Measurements from ENCODE around the gene NOTCH1. TPM values are rescaled to one million over a fixed set of nuclear protein-coding genes. Genes with fewer than 3 reads are reported as not detected.
"Not testable (repeated sequence)": the region's sequence is repeated elsewhere in the genome, so short reads cannot be mapped to it uniquely, and the experiment has no call there.

NOTCH1 gene
- total RNA-seq, 1 donor from 2014 or later: 23.1 TPM

GRCh38 chr9:136578915-136579649 lies 33.2 kb upstream of the NOTCH1 start:
- DNase-seq (ENCODE audit: low spot score): no peak

DNA sequence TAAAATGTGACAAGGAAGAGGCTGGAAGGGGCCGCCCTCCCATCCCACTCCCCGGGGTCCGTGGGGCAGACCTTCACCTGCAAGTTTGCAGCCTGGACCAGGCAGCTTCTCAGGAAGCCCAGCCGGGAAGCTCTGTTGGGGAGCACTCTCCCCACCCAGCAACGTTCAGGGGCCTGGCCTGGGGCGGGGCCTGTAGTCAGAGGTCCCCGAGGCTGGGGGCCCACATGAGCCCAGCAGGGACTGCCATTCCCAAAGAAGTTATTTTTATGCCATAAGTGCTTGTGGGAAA lies 32.7 kb upstream of the NOTCH1 start:
- DNase-seq (ENCODE audit: low spot score): no peak

DNA sequence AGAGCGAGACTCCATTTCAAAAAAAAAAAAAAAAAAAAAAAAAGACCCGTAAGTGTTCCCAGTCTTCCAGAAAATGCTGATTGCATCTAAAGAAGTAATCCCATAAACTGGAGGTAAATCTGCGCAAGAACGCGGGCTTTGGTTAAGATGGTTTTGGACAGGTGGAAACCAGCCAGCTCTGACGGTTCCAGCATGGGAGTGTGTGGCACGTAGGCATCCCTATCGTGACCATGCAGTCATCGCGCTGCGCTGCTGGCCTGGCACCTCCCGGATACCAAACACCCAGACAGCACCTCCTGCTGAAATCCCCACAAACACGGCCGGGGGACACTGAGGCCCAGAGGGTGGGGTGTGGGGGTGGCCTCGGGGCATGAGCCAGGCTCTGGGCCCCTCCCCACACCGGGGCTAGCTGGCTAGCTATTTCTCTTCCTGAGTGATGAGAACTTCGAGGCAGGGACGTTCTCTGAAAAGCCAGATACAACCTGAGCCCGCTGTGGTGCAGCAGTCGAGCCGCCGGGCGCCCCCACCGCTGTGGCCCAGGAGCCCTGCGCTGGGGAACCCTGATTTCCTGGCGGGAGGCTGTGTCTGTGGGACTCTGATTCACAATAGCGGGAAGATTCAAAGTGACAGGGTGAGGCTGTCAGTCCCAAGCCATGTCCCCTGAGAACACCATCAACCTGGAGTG lies 32.2 kb upstream of the NOTCH1 start:
- no peak for DNase-seq (ENCODE audit: low spot score)

DNA sequence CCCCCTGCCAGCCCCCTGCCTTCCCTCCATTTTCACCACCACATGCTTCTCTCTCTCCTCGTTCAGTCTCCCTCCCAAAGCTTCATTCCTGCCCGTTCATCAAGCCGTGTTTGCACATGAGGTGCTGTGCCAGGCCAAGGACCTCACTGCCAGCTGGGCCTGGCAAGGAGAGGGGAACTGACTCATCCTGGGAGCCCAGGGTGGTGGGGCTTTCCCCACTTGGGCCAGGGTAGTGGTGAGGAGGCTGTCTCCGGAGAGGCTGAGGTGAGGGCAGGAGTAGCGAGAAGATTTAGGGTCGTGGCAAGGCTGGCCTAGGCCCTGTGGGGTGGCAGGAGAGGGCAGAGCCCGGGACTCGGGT lies 30.4 kb upstream of the NOTCH1 start:
- no peak for DNase-seq (ENCODE audit: low spot score)

GRCh38 chr9:136575626-136576268 lies 29.9 kb upstream of the NOTCH1 start:
- no peak for DNase-seq (ENCODE audit: low spot score)

DNA sequence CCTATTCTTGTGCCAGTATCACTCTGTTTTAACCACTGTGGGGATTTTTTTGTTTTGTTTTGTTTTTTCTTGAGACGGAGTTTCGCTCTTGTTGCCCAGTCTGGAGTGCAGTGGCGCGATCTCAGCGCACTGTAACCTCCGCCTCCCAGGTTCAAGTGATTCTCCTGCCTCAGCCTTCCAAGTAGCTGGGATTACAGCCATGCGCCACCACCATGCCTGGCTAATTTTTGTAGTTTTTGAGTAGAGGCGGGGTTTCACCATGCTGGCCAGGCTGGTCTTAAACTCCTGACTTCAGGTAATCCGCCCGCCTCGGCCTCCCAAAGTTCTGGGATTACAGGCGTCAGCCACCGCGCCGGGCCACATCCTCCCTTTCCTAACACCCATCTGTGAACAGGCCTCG lies 28.8 kb upstream of the NOTCH1 start:
- not testable (repeated sequence) for DNase-seq (ENCODE audit: low spot score)

DNA sequence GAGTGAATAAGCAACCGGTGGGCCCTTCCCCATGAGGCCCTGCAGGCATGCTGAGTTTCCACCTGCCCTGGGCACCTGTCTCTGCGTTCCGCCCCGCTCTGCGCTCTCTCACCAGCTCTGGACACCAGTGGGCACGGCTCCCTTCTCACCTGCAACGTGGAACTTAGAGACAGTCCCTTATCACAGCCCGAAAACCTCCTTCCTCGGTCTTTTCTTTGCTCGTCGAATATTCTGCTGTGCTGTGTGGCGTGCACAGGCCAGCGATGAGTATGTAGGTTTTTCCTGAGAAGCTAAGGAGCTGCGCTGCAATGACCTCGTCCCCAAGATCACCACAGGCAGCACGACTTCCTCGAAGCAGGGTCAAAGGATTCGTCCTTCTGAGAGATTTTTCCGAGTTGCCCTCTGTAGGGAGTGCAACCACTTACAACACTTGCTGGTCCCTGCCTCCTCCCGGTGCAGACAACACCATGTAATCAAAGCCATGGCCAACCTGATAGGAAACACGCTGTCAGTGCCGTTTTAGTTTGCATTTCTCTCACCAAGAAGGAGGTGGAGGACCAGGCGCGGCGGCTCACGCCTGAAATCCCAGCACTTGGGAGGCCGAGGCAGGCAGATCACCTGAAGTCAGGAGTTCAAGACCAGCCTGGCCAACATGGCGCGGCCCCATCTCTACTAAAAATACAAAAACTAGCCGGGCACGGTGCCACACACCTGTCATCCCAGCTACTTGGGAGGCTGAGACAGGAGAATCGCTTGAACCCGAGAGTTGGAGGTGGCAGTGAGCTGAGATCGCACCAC lies 27.2 kb upstream of the NOTCH1 start:
- DNase-seq (ENCODE audit: low spot score): no peak

DNA sequence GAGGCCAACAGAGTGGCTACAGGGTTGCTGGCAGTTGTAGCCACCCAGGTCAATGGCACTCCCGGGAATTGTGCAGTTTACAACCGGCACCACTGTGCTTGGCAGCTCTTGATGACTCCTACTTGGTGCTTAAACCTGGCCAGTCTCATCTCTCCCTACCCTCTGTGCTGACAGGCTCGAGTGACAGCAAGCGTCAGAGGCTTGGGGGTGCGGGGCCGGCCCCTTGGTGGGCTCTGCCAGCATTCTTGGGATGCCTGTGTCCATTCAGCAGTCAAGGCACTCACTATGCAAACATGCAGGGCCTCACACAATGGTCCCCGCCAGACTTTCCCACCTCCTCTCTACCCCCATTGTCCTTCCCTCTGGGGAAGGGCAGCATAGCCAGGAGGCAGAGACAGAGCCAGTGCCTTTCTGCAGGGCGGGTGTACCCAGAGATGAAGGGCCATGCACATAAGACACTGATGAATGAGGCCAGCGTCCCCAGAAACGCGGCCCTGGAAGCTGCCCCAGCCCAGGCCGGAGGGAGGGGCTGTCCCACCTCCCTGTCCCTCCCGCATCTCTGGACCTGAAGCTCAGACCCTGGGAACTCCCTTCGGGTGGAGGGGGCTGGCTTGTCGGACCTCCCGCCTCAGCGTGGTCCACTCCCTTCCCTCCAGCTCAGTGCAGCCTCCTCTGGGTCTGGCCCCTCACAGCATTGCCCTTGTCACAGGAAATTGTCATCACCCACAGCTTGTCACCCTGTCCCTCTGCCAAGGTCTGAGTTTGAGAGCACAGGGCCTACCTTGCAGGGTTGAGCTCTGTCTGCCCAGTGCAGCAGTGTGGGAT lies 26.4 kb upstream of the NOTCH1 start:
- DNase-seq (ENCODE audit: low spot score): peak; percentile 70

DNA sequence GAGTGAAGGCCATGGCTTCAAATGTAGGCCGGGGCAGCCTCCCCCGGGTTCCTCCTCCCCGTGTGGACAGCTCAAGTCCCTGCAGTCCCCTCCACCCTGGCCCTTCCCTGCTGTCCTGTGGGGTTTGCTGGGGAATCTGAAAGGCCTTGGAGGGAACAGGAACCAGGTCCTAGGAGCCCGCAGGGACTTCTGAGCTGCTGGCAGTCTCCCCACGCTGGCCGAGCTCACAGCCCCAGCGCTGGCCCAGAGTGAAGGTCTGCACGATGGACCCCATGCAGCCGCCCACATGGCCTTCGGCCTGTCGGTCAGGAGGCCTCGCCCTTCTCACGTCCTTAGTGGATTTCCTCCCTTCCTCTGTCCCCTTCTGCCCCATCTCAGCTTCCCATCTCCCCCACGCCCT lies 25.7 kb upstream of the NOTCH1 start:
- no peak for DNase-seq (ENCODE audit: low spot score)

- DNase-seq (ENCODE audit: low spot score): no peak
Measured at GRCh38 chr9:136570916-136571315, 25.1 kb upstream of the NOTCH1 start.

GRCh38 chr9:136570191-136570845 lies 24.5 kb upstream of the NOTCH1 start:
- DNase-seq (ENCODE audit: low spot score): no peak

GRCh38 chr9:136569526-136570148 lies 23.8 kb upstream of the NOTCH1 start:
- no peak for DNase-seq (ENCODE audit: low spot score)

DNA sequence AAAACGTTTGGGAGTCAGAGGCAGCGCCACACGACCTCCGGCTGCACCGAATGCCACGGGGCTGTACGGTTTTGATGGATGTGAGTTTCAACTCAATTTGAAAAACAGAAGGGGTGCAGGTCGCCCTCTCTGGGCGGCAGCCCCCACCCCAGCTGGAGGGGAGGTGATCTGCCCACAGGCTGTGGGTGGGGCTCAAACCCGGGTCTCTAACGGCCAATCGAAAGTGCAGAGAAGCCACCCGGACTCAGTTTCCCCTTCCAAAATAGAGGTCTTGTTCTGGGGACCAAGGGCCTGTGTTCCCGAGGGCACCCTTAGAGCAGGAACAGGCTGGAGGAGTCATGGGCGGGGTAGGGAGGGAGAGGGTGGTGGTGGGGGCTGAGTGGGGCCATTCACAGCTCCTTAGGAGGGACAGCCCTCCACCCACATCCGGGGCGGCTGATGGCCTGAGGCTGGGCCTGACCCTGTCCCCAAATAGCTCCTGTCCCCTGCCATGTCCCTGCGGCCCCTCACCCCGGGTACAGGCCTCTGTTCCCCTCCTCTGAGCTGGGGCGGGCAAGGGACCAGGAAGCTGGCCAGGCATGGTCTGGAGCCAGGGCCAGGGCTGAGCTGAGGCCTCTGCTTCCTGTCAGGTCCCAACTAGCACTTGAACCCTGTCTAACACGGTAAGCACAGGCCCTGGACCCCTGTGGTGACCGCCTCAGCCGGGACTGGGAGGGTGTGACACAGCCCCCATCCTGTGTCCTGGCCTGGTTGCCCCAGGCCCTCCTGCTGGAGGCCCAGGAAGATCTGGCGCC lies 22.6 kb upstream of the NOTCH1 start:
- no peak for DNase-seq (ENCODE audit: low spot score)

GRCh38 chr9:136567651-136568287 lies 21.9 kb upstream of the NOTCH1 start:
- DNase-seq (ENCODE audit: low spot score): peak; percentile 93

- DNase-seq (ENCODE audit: low spot score): no peak
Measured at GRCh38 chr9:136566901-136567300, 21.1 kb upstream of the NOTCH1 start.

DNA sequence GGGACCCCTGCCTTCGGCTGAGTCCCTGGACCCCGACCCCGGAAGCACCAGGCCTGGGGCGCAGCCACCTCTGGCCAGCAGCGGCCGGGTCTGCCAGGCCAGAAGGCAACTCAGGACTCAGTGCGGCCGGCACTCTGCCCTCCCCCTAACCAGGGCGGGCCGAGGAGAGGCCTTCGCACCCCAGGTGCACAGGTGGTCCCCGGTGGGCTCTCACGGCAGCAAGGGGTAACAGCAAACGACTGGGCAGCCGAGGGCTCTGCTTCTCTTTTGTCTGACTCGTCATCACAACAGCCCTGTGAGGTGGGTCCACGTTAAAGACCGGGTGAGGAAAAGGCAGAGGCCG lies 20.7 kb upstream of the NOTCH1 start:
- no peak for DNase-seq (ENCODE audit: low spot score)

GRCh38 chr9:136565715-136566552 lies 20.1 kb upstream of the NOTCH1 start:
- no peak for DNase-seq (ENCODE audit: low spot score)

DNA sequence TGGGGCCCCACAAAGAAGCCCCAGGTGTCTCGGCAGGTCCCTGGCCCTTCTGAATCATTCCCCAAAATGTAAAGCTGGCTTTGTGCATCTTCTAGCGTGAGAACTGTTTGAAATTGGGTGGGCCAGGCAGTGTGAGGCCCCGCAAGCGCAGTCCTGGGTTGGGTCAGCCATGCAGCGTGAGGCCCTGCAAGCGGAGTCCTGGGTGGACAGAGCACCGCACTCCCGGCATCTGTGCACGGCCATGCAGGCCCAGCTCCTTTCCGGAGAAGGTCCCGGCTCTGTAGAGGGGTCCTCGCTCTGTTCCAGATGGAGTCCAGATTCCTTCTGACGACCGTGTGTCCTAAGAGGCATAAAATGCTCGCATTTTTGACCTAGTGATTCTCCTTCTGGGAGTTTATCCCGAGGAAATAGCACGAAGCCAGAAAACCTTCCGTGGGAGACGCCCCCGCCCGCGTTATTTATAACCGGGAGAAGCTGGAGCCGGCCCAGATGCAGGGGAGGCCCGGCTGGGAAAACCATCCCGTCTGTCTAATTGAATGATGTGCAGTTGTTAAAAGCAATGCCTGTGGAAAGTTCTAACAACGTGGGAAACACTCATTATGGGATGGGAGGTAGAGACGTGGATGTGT lies 19.4 kb upstream of the NOTCH1 start:
- peak; percentile 69 for DNase-seq (ENCODE audit: low spot score)

Measured in umbilical cord (tissue), 2 donors.